ENCODE measurements around the gene IGF1R.
"Not testable (repeated sequence)": the region's sequence is repeated elsewhere in the genome, so short reads cannot be mapped to it uniquely, and the experiment has no call there.

IGF1R gene

GRCh38 chr15:98978153-98978552, 329.8 kb downstream of the IGF1R start:
- DNase-seq: no peak

DNA sequence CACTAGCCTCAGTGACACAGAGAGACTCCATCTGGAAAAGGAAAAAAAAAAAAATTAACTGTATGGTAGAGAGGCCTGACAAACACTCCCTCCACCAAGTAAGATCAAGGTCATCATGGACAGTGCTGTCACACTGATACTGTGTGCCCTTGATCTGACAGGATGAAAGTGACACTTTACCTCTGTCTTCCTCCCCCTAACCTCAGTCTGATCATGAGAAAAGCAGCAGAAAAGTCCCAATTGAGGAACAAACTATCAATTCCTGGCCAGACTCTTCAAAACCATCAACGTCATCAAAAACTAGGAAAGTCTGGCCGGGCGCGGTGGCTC, 332.5 kb downstream of the IGF1R start:
- DNase-seq: no peak

- DNase-seq: no peak
Observed at GRCh38 chr15:98981851-98982722, 333.7 kb downstream of the IGF1R start.

- no peak for DNase-seq
Observed at GRCh38 chr15:98983334-98983733, 335.0 kb downstream of the IGF1R start.

DNA sequence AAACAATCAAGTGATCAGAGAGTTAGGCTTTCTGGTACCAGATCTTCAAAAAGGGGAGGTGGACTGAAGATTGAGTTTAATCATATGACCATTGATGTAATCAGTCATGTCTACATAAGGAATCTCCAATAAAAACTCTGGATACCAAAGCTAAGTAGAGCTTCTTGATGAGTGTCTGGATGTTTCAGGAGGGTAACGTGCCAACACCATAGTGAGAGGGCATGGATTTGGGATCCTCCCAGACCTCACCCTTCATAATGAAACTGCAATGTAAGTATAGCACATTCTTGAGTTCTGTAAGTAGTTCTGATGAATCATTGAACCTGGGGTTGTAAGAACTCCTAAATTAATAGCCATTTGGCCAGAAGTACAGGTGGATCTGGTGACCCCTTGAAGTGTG, 337.9 kb downstream of the IGF1R start:
- no peak for DNase-seq

GRCh38 chr15:98994892-98995291, 346.6 kb downstream of the IGF1R start:
- no peak for DNase-seq

GRCh38 chr15:98996169-98996568, 347.8 kb downstream of the IGF1R start:
- DNase-seq: no peak

GRCh38 chr15:98996624-98997023, 348.3 kb downstream of the IGF1R start:
- no peak for DNase-seq

DNA sequence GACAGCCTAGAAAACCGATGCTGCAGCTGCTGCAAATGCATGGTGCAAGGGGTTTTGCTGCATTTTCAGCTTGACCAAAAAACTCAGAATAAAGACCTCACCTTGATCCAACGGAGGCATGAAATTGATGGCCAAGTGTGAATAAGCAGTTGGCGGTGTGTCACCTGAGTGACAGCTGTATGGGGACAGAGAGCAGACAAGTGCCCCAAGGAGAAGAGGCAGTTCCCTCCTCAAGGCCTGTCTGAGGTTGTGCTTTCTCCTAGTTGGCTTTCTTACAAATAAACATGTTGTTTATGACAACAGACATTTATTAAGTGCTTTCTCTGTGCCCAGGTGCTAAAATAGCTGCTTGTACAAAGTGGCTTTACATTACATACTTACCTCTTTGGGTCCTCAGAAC, 349.0 kb downstream of the IGF1R start:
- DNase-seq: no peak

GRCh38 chr15:98997755-98998154, 349.4 kb downstream of the IGF1R start:
- no peak for DNase-seq

GRCh38 chr15:98998279-98998678, 349.9 kb downstream of the IGF1R start:
- no peak for DNase-seq

DNA sequence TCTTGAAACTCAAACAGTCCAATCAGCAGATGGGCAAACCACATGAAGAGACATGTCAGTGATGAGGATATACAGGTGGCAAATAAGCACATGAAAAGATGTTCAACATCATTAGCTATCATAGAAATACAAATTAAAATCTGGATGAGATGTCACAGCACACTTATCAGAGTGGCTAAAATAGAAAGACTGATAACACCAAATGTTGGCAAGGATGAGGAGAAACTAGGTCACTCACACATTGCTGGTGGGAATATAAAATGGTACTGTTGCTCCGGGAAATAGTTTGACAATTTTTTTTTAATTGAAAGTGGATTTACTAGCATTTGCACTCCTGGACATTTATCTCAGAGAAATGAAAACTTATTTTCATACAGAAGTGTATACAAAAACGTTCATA, 350.9 kb downstream of the IGF1R start:
- no peak for DNase-seq

GRCh38 chr15:99002226-99002625, 353.9 kb downstream of the IGF1R start:
- no peak for DNase-seq

GRCh38 chr15:99003317-99003716, 355.0 kb downstream of the IGF1R start:
- DNase-seq: not testable (repeated sequence)

DNA sequence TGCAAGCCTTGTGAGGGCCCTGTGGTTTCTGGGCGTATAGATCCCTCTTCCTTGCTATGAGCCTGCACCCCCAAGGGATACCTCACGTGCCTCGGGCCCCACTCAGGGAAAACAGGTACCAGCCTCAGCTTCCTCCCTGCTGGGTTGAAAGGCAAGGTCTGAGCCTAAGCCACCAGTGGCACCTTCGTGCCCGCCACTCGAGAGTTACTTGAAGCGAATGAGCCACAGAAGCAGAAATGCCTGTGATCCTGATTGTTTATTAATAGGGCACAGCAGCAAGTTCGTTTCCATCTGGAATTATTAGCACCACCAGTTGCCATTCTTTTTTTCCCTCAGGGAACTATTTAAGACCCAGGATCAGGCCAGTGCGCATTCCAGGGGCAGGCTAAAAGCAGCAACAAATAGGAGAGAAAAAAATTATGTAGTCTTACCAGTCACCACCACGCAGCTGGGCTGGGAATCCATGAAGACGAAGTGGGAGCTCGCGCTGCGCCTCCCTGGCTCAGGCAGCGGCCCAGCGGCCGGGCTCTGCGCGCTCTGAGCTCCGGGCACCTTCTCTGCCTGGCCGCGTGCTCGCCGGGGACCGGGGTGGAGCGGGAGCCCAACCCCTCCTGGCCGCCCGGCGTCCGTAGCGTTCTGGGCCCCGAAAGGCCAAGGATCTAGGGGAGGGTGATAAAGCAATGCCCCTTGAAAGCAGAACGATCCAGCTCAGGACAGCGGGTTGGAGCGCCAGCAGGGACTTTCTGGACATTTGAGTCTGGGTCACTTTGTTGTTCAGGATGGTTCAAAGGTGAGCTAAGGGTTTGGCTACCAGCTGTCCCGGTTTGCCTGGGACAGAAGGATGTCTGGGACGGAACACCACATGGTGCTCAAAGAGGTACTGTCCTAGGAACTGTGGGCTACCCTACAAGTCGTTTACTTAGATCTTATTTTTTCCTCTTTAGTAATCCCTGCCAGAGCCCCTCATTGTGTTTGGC, 356.9 kb downstream of the IGF1R start:
- not testable (repeated sequence) for DNase-seq

- no peak for DNase-seq
Observed at GRCh38 chr15:99006146-99006545, 357.8 kb downstream of the IGF1R start.

GRCh38 chr15:99006904-99007495, 358.7 kb downstream of the IGF1R start:
- no peak for DNase-seq

- DNase-seq: no peak
Observed at GRCh38 chr15:99009741-99010330, 361.5 kb downstream of the IGF1R start.

DNA sequence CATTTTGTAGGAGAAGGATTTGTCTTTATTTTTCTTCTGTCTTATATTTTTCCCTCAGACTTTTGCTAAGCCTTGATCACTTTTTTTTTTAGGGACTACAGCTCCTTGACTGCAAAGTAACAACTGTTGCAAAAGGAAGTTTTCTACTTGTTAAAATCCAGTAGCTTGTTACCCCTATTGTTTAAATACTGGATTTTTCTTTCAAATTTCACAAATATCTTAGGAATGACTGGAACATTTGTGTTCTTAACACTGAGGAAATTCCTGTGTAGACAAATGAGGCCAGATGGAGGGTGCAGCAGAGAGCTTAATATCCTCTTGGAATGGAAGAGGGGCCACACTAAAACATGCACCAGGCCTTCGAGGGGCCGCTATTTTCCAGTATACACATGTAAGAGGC, 362.4 kb downstream of the IGF1R start:
- DNase-seq: no peak
